ENCODE measurements around the gene BEST4. TPM values are rescaled to one million over a fixed set of nuclear protein-coding genes. Genes with fewer than 3 reads are reported as not detected.

Gene BEST4
- total and polyA plus RNA-seq, 2 of the 13 experiments (the other 11 are each of a cell fraction or from before 2014, with no cell fraction given): 0.77 to 1.4 TPM

DNA sequence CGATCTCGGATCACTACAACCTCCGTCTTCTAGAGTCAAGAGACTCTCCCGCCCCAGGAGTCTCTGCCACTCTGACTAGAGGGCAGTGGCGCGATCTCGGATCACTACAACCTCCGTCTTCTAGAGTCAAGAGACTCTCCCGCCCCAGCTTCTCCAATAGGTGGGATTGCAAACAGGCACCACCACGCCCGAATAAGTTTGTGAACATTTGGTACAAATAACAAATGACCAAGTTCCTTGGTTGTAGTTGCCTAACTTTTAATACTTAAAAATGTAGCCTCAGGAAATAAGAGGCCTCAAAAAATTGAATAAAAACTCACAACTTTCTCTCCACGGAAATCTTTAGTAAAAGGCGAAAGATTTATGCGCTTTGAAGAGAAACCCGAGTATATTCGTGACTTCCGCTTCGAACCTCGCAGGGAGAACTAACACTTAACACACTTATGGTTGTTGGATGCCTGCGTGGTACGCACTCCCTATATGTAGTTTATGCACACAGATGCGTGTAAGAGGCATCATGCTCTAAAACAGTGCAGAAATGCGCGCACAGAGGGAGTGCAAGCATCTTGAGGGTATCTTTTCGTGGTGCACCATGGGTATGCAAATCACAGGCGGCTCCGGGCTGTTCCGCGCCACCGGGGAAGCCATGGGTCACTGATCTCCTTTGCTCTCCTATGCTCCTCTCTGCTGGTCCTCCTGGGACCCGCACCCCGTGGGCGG is 31.8 kb upstream of the BEST4 start (continued):
- TF ChIP-seq, protein P1, sequence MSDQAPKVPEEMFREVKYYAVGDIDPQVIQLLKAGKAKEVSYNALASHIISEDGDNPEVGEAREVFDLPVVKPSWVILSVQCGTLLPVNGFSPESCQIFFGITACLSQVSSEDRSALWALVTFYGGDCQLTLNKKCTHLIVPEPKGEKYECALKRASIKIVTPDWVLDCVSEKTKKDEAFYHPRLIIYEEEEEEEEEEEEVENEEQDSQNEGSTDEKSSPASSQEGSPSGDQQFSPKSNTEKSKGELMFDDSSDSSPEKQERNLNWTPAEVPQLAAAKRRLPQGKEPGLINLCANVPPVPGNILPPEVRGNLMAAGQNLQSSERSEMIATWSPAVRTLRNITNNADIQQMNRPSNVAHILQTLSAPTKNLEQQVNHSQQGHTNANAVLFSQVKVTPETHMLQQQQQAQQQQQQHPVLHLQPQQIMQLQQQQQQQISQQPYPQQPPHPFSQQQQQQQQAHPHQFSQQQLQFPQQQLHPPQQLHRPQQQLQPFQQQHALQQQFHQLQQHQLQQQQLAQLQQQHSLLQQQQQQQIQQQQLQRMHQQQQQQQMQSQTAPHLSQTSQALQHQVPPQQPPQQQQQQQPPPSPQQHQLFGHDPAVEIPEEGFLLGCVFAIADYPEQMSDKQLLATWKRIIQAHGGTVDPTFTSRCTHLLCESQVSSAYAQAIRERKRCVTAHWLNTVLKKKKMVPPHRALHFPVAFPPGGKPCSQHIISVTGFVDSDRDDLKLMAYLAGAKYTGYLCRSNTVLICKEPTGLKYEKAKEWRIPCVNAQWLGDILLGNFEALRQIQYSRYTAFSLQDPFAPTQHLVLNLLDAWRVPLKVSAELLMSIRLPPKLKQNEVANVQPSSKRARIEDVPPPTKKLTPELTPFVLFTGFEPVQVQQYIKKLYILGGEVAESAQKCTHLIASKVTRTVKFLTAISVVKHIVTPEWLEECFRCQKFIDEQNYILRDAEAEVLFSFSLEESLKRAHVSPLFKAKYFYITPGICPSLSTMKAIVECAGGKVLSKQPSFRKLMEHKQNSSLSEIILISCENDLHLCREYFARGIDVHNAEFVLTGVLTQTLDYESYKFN (CRISPR knock-in tag; conservative IDR thresholded peaks at IDR 0.05): peak; percentile 58
- TF ChIP-seq JUN (CRISPR knock-in tag; IDR thresholded peaks at IDR 0.05) (no peak), ZBTB21 (CRISPR knock-in tag; IDR thresholded peaks at IDR 0.05) (peak; percentile 29; the same call in 1 of the 2 replicates), ZBTB3 (CRISPR knock-in tag; IDR thresholded peaks at IDR 0.05; ENCODE audit: borderline replicate concordance, low read depth) (0 out of 2 replicates have a peak, but pooled peaks have one; percentile 34), JUND (CRISPR knock-in tag; IDR thresholded peaks at IDR 0.05) (peak; percentile 73; the same call in 1 of the 2 replicates)

DNA sequence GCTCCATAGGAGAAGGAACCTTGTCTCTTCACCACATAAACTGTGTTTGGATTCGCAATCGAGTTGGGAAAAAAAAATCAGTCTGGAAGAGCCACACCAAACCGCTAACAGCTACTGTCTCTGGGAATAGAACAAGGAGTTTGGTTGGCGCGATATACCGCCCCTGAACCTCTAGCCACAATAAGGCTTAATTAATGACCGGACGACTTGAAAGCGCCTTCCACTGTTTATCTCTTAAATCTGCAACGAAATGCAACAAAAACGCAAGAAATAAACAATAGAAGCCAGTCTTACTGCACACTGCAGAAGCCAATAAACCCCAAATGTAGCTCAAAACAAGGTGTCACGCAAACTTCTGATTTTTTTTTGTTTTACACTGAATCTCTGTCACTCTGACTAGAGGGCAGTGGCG is 31.2 kb upstream of the BEST4 start:
- WGBS (ENCODE audit: low lambda C conversion rate): 39% methylated on average over 13 of the region's 13 CpGs
- DNase-seq (ENCODE audit: low spot score) (no peak), FAIRE-seq (no peak), ATAC-seq (no peak; the same call in 1 of the 3 replicates)
- no peaks in the 10 kb centered on the region for H3K27me3 ChIP-seq (ENCODE audit: control insufficient read depth in 1 of 2, insufficient read depth in 2 of 2, low read length in 2 of 2)
- peak overlapping the region; percentile 99 for H3K9ac ChIP-seq (ENCODE audit: insufficient read depth, low read depth, low read length)
- POLR2A ChIA-PET: interaction anchor here (0.8 to 11.3 kb wide), 30 partner anchors 8 to 681 kb away, joined by 3 to 570 read pairs (median 8); partner anchors contain the start of genes ARMH1, BEST4, BTBD19 and CCDC163
- H3K9me3 ChIP-seq (ENCODE audit: low read length): no peaks in the 10 kb centered on the region
- peak overlapping the region; percentile 100 for H3K27ac ChIP-seq (ENCODE audit: extremely low read length, insufficient read depth, low read length)
- intact Hi-C loops (cut with micrococcal nuclease; ENCODE audit: unreplicated experiment): loop anchor here (5.0 kb wide), 1 partner anchor 37 kb away; no protein-coding TSS in a partner anchor
- H2AFZ ChIP-seq (ENCODE audit: low read length): no peak overlapping the region
- peak overlapping the region; percentile 87 for H3K4me2 ChIP-seq (ENCODE audit: low read depth, low read length)
- H4K20me1 ChIP-seq (ENCODE audit: insufficient read depth, low read length): no peaks in the 10 kb centered on the region
- no peaks in the 10 kb centered on the region; a peak in 1 of 5 replicates for H3K36me3 ChIP-seq (replicated peaks in 1 of 2; ENCODE audit: control insufficient read depth in 1 of 2, insufficient read depth in 2 of 2, low read length in 2 of 2)
- peak overlapping the region in 1 of 3 experiments; percentile 80; a peak in 4 of 6 replicates for H3K4me3 ChIP-seq (replicated peaks in 1 of 3; ENCODE audit: insufficient read depth in 1 of 3, low read depth in 2 of 3, low read length in 3 of 3)
- in situ Hi-C loops (cut with HindIII; ENCODE audit: extremely low pct_ligation_motif_present, low pct_unique_long_range_greater_than_20kb): no loop called here
- no TSS peak for BruUV-seq (replicated peaks)
- CTCF ChIA-PET (ENCODE audit: low intra/inter-chr PET ratio, low total read pairs): no interaction called here
- peaks cover 32% of the 10 kb centered on the region for H3K4me1 ChIP-seq (ENCODE audit: insufficient read depth, low read length)
- TF ChIP-seq ZNF607 (CRISPR knock-in tag; IDR thresholded peaks at IDR 0.05; ENCODE audit: borderline replicate concordance): 0 out of 2 replicates have a peak, but pooled peaks have one; percentile 34
- TF ChIP-seq, protein P2, sequence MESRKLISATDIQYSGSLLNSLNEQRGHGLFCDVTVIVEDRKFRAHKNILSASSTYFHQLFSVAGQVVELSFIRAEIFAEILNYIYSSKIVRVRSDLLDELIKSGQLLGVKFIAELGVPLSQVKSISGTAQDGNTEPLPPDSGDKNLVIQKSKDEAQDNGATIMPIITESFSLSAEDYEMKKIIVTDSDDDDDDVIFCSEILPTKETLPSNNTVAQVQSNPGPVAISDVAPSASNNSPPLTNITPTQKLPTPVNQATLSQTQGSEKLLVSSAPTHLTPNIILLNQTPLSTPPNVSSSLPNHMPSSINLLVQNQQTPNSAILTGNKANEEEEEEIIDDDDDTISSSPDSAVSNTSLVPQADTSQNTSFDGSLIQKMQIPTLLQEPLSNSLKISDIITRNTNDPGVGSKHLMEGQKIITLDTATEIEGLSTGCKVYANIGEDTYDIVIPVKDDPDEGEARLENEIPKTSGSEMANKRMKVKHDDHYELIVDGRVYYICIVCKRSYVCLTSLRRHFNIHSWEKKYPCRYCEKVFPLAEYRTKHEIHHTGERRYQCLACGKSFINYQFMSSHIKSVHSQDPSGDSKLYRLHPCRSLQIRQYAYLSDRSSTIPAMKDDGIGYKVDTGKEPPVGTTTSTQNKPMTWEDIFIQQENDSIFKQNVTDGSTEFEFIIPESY (CRISPR knock-in tag; IDR thresholded peaks at IDR 0.05): peak; percentile 79
- no peak for TF ChIP-seq ATF1 (CRISPR knock-in tag; IDR thresholded peaks at IDR 0.05)
- TF ChIP-seq TBX3 (IDR thresholded peaks at IDR 0.05; ENCODE audit: borderline replicate concordance): 0 out of 2 replicates have a peak, but pooled peaks have one; percentile 14
- 0 out of 2 replicates have a peak, but pooled peaks have one; percentile 1 for TF ChIP-seq ZNF235 (CRISPR knock-in tag; IDR thresholded peaks at IDR 0.05; ENCODE audit: borderline replicate concordance)
- H3K79me2 ChIP-seq (ENCODE audit: insufficient read depth, low read length): no peaks in the 10 kb centered on the region

Data from HepG2 (cell line).